Calu3 (cell line): ENCODE measurements around the gene LILRB3. TPM values are rescaled to one million over a fixed set of nuclear protein-coding genes. Genes with fewer than 3 reads are reported as not detected.
A peak's percentile ranks its signal among the peaks of the same experiment; 100 is the strongest.

Source experiments
- BruUV-seq: library from RNA; stranded (reverse); fragments of 400-500 nt; replicated peaks from 2 replicates; lab custom pipeline; 2021; lab: Mats Ljungman, UMichigan
- CTCF ChIA-PET: fragments of 300-600 bp; sonication (Branson Sonifier 250); formaldehyde crosslinking; loops from one replicate; lab custom pipeline; 2022; ENCODE audit warnings: antibody characterized with exemption; lab: Charles Lee
- DNase-seq: peaks from one replicate; pipeline ENCODE4 v3.0.0; 2022
- H3K27ac Mint-ChIP-seq: one replicate; pipeline ENCODE4 v1.8.0; 2022; ENCODE audit warnings: mixed read lengths; ENCODE audit not compliant: unreplicated experiment
- H3K27me3 Mint-ChIP-seq: one replicate; pipeline ENCODE4 v1.8.0; 2022; ENCODE audit warnings: mixed read lengths; ENCODE audit not compliant: unreplicated experiment
- H3K36me3 Mint-ChIP-seq: one replicate; pipeline ENCODE4 v1.8.0; 2022; ENCODE audit warnings: mild to moderate bottlenecking, moderate library complexity, mixed read lengths; ENCODE audit not compliant: insufficient read depth, unreplicated experiment
- H3K4me1 Mint-ChIP-seq: one replicate; pipeline ENCODE4 v1.8.0; 2022; ENCODE audit warnings: mild to moderate bottlenecking, low read depth, mixed read lengths; ENCODE audit not compliant: unreplicated experiment
- H3K4me3 Mint-ChIP-seq: one replicate; pipeline ENCODE4 v1.8.0; 2022; ENCODE audit warnings: mild to moderate bottlenecking, low read depth, moderate library complexity, mixed read lengths; ENCODE audit not compliant: unreplicated experiment
- H3K9me3 Mint-ChIP-seq: one replicate; pipeline ENCODE4 v1.8.0; 2022; ENCODE audit warnings: low read depth, mixed read lengths; ENCODE audit not compliant: unreplicated experiment
- intact Hi-C: fragments of 100-400 bp; cut with micrococcal nuclease; formaldehyde crosslinking; loops from one replicate; pipeline ENCODE4 v1.10.0; 2022; ENCODE audit not compliant: unreplicated experiment
- total RNA-seq: library from RNA; stranded (reverse); gene quantifications from 2 replicates; pipeline ENCODE4 v1.2.3, GENCODE V29; 2022
- TF ChIP-seq, protein P1 (sequence below): fragments of 200-600 bp; IDR thresholded peaks from one replicate; pipeline ENCODE4 v1.8.0; 2022; ENCODE audit warnings: antibody characterized with exemption; ENCODE audit not compliant: unreplicated experiment

Gene LILRB3
- total RNA-seq, 1 experiment from 2014 or later: not detected

DNA sequence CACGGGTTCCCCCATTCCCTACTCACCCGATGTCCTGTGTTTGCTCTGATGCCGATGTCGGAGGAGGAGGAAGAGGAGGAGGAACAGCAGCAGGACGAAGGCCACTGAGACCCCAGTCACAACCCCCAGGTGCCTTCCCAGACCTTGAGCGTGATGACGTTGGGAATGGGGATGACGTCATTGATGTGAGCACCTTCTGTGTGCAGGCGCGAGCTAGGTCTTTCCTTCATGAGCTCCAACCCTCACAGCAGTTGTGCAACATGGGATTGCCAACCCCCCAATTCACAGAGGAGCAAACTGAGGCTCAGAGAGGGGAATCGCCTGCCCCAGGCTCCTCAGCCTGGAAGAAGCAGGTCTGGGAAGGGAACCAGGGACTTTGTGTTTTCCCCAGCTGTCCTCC is 30.0 kb upstream of the LILRB3 start:
- intact Hi-C loops: no loop called here
- CTCF ChIA-PET: no interaction called here
- Mint-ChIP-seq H3K36me3 (no peaks in the 10 kb centered on the region), H3K27me3 (peaks cover 100% of the 10 kb centered on the region), H3K4me1 (peaks cover 5% of the 10 kb centered on the region), H3K27ac (no peak overlapping the region), H3K4me3 (no peak overlapping the region), H3K9me3 (no peaks in the 10 kb centered on the region)
- DNase-seq: no peak
- TF ChIP-seq, protein P1, sequence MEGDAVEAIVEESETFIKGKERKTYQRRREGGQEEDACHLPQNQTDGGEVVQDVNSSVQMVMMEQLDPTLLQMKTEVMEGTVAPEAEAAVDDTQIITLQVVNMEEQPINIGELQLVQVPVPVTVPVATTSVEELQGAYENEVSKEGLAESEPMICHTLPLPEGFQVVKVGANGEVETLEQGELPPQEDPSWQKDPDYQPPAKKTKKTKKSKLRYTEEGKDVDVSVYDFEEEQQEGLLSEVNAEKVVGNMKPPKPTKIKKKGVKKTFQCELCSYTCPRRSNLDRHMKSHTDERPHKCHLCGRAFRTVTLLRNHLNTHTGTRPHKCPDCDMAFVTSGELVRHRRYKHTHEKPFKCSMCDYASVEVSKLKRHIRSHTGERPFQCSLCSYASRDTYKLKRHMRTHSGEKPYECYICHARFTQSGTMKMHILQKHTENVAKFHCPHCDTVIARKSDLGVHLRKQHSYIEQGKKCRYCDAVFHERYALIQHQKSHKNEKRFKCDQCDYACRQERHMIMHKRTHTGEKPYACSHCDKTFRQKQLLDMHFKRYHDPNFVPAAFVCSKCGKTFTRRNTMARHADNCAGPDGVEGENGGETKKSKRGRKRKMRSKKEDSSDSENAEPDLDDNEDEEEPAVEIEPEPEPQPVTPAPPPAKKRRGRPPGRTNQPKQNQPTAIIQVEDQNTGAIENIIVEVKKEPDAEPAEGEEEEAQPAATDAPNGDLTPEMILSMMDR: no peak
- BruUV-seq: no TSS peak

DNA sequence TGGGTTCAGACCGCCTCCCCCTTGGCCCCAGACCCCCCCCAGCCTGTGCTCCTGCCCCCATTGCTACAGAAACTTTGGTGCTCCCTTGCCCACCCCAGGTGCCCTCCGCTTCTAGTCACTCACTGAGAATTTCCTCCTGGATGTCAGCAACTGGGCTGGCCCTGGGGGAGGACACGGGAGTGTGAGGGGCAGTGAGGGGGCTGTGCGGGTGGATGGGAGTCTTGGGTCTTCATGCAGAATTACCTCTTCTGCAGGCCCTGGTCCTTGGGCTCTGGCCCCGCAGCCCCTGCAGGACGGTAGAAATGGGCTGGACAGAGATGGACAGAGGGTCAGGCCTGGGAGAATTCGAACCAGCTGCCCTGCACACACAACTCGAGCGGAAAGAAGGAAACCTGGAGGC is 29.4 kb upstream of the LILRB3 start:
- TF ChIP-seq, protein P1: no peak
- no peaks in the 10 kb centered on the region for H3K36me3 Mint-ChIP-seq
- H3K27me3 Mint-ChIP-seq: peaks cover 100% of the 10 kb centered on the region
- H3K9me3 Mint-ChIP-seq: no peaks in the 10 kb centered on the region
- peaks cover 9% of the 10 kb centered on the region for H3K4me1 Mint-ChIP-seq
- DNase-seq: no peak
- intact Hi-C loops: no loop called here
- no TSS peak for BruUV-seq
- no peak overlapping the region for H3K27ac Mint-ChIP-seq
- CTCF ChIA-PET: no interaction called here
- no peak overlapping the region for H3K4me3 Mint-ChIP-seq

DNA sequence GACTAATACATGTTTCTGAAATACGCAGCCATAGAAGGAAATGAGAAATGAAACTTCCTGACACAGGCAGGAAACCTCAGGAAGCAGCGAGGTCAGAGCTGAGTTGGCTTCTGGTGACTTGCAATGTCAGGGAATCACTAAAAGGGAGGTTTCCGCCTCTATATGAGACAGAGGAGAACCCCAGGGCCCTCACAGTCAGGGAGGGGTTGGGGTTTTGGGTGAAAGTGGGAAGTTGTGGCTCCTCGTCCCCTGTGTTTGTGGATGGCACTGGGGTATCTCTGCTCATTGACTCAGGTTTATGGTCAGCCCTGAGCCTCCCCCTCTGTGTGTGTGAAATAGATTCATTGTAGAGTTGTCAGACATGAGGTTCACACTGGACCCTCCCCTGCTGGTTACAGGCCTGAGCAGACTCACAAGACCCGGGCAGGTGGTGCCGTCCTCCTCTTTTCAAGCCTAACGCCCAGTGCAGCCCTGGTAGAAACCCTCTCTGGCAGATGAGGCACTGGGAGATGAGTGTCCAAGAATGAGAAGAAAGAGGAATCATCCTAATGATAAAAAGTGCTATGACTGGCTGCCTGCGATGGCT is 25.3 kb upstream of the LILRB3 start:
- Mint-ChIP-seq H3K27ac (no peak overlapping the region), H3K9me3 (no peaks in the 10 kb centered on the region), H3K36me3 (no peaks in the 10 kb centered on the region), H3K4me1 (peaks cover 9% of the 10 kb centered on the region), H3K4me3 (peak overlapping the region; percentile 17), H3K27me3 (peaks cover 81% of the 10 kb centered on the region)
- no TSS peak for BruUV-seq
- CTCF ChIA-PET: interaction anchor here (0.7 to 1.0 kb wide), 2 partner anchors 18 to 59 kb away, joined by 3 read pairs; partner anchors contain the start of gene MBOAT7
- DNase-seq: no peak
- TF ChIP-seq, protein P1: no peak
- intact Hi-C loops: no loop called here

DNA sequence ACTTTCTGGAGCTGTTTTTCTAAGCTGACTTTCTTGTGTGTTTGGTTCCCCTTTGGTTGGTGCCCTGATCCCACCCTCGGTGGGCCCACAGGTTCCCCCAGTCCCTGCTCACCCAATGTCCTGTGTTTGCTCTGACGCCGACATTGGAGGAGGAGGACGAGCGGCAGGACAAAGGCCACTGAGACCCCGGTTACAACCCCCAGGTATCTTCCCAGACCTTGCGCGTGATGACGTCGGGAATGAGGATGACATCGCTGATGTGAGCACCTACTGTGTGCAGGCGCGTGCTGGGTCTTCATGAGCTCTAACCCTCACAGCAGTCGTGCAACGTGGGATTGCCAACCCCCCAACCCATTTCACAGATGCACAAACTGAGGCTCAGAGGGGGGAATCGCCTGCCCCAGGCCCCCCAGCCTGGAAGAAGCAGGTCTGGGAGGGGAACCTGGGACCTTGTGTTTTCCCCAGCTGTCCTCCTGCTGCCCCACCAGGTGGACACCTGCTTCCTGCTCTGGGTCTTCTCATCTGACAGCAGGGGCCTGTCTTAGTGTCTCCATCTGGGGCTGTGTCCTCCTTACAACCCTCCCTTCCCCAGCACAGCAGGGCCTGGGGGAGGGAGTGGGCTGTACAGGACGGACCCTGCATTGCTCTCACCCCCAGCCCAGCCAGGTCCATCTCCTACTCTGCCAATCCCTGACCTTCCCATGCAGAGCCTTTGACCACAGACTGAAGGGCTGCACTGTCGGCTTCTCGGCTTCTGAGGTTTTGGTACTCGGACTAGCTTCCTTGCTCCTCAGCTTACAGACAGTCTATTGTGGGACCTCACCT is 24.5 kb upstream of the LILRB3 start:
- Mint-ChIP-seq H3K4me1 (peaks cover 9% of the 10 kb centered on the region), H3K27ac (no peak overlapping the region), H3K36me3 (no peaks in the 10 kb centered on the region), H3K4me3 (peak overlapping the region; percentile 17), H3K27me3 (peaks cover 73% of the 10 kb centered on the region), H3K9me3 (no peaks in the 10 kb centered on the region)
- TF ChIP-seq, protein P1: no peak
- DNase-seq: no peak
- BruUV-seq: no TSS peak
- intact Hi-C loops: loop anchor here (2.0 kb wide), 1 partner anchor 25 kb away; the partner anchor contains the start of gene LILRB3
- CTCF ChIA-PET: interaction anchor here (0.7 to 1.0 kb wide), 2 partner anchors 19 to 58 kb away, joined by 3 read pairs; partner anchors contain the start of gene MBOAT7
